ENCODE measurements around the gene PDZRN4. TPM values are rescaled to one million over a fixed set of nuclear protein-coding genes. Genes with fewer than 3 reads are reported as not detected.

Gene PDZRN4
- total RNA-seq, 1 experiment from 2014 or later = not detected

DNA sequence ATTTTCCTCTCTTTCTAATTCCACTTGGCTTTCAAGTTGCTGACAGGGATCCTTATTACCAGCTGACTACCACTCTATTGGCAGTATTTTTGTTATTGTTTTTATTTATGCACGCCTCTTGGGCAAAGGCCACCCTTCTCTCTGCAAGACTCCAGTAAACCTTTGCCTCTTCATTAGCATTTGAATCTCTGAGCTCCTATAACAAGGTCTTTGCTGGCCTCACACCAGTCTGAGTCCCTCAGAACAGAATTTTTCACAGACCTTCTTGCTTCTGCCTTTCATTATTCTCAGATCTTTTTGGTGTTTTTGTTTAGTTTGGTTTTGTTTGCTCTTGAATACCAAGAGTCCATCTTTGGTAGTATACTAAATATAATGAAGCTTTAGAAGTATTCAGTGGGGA is 145.9 kb downstream of the PDZRN4 start:
- no peak for DNase-seq
- CTCF ChIA-PET = interaction anchor here (0.8 kb wide), 1 partner anchor 54 kb away, joined by 4 read pairs; no protein-coding TSS in a partner anchor
- Mint-ChIP-seq H3K9me3 (ENCODE audit: low read depth, unreplicated experiment) (peaks cover 3% of the 10 kb centered on the region), H3K27ac (ENCODE audit: unreplicated experiment) (no peak overlapping the region), H3K4me3 (ENCODE audit: low read depth, unreplicated experiment) (no peak overlapping the region), H3K4me1 (ENCODE audit: low read depth, unreplicated experiment) (no peaks in the 10 kb centered on the region), H3K36me3 (ENCODE audit: insufficient read depth, unreplicated experiment) (no peaks in the 10 kb centered on the region), H3K27me3 (ENCODE audit: unreplicated experiment) (no peaks in the 10 kb centered on the region)
- no peak for TF ChIP-seq CTCF (IDR thresholded peaks at IDR 0.05; ENCODE audit: unreplicated experiment)
- intact Hi-C loops (cut with micrococcal nuclease; ENCODE audit: unreplicated experiment) = no loop called here
- BruUV-seq (replicated peaks) = no TSS peak

DNA sequence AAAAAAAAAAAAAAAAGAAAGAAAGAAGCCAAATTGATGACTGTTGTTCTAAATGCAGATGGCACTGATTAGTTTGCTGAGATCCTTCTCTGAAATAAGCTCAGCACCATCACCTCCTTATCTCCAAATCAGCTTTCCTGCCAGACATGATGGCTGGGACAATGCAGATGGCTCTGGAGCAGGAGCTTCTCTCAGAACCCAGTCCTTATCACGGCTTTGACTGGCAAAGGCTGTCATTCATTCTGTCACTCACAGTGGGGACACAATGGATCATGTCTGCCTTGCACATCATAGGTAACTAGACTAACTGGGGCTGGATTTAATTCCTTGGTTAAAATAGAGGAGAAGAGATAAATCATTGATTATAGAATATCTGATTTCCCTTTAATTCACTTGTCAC is 146.3 kb downstream of the PDZRN4 start:
- CTCF ChIA-PET = interaction anchor here (0.8 kb wide), 1 partner anchor 54 kb away, joined by 4 read pairs; no protein-coding TSS in a partner anchor
- Mint-ChIP-seq H3K36me3 (ENCODE audit: insufficient read depth, unreplicated experiment) (no peaks in the 10 kb centered on the region), H3K27me3 (ENCODE audit: unreplicated experiment) (no peaks in the 10 kb centered on the region), H3K27ac (ENCODE audit: unreplicated experiment) (no peak overlapping the region), H3K4me1 (ENCODE audit: low read depth, unreplicated experiment) (no peaks in the 10 kb centered on the region), H3K9me3 (ENCODE audit: low read depth, unreplicated experiment) (peaks cover 3% of the 10 kb centered on the region), H3K4me3 (ENCODE audit: low read depth, unreplicated experiment) (no peak overlapping the region)
- intact Hi-C loops (cut with micrococcal nuclease; ENCODE audit: unreplicated experiment) = no loop called here
- TF ChIP-seq CTCF (IDR thresholded peaks at IDR 0.05; ENCODE audit: unreplicated experiment) = no peak
- BruUV-seq (replicated peaks) = no TSS peak
- no peak for DNase-seq

GRCh38 chr12:41336041-41336549 is 148.0 kb downstream of the PDZRN4 start:
- H3K4me1 Mint-ChIP-seq (ENCODE audit: low read depth, unreplicated experiment) = no peaks in the 10 kb centered on the region
- no peak overlapping the region for H3K27ac Mint-ChIP-seq (ENCODE audit: unreplicated experiment)
- H3K4me3 Mint-ChIP-seq (ENCODE audit: low read depth, unreplicated experiment) = no peak overlapping the region
- CTCF ChIA-PET = no interaction called here
- no peaks in the 10 kb centered on the region for H3K27me3 Mint-ChIP-seq (ENCODE audit: unreplicated experiment)
- DNase-seq = no peak
- H3K36me3 Mint-ChIP-seq (ENCODE audit: insufficient read depth, unreplicated experiment) = no peaks in the 10 kb centered on the region
- peaks cover 6% of the 10 kb centered on the region for H3K9me3 Mint-ChIP-seq (ENCODE audit: low read depth, unreplicated experiment)
- intact Hi-C loops (cut with micrococcal nuclease; ENCODE audit: unreplicated experiment) = no loop called here
- TF ChIP-seq CTCF (IDR thresholded peaks at IDR 0.05; ENCODE audit: unreplicated experiment) = no peak
- no TSS peak for BruUV-seq (replicated peaks)

DNA sequence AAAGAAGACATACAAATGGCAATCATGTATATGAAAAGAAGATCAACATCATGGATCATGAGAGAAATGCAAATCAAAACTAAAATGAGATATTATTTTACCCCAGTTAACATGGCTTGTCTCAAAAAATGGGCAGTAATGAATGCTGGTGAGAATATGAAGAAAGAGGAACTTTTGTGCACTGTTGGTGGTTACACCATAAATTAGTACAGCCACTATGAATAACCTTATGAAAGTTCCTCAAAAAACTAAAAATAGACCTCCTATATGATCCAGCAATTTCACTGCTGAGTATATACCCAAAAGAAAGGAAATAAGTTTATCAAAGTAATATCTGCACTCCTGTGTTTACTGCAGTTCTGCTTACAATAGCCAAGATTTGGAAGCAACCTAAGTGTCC is 151.7 kb downstream of the PDZRN4 start:
- Mint-ChIP-seq H3K27ac (ENCODE audit: unreplicated experiment) (no peak overlapping the region), H3K4me1 (ENCODE audit: low read depth, unreplicated experiment) (no peaks in the 10 kb centered on the region), H3K36me3 (ENCODE audit: insufficient read depth, unreplicated experiment) (no peaks in the 10 kb centered on the region), H3K9me3 (ENCODE audit: low read depth, unreplicated experiment) (peaks cover 3% of the 10 kb centered on the region), H3K4me3 (ENCODE audit: low read depth, unreplicated experiment) (no peak overlapping the region), H3K27me3 (ENCODE audit: unreplicated experiment) (no peaks in the 10 kb centered on the region)
- intact Hi-C loops (cut with micrococcal nuclease; ENCODE audit: unreplicated experiment) = no loop called here
- CTCF ChIA-PET = no interaction called here
- no TSS peak for BruUV-seq (replicated peaks)
- no peak for DNase-seq
- no peak for TF ChIP-seq CTCF (IDR thresholded peaks at IDR 0.05; ENCODE audit: unreplicated experiment)
